Endothelial cell of umbilical vein (primary cell): ENCODE measurements around the gene NOD2. TPM values are rescaled to one million over a fixed set of nuclear protein-coding genes. Genes with fewer than 3 reads are reported as not detected.

ENCODE experiments used
- BruUV-seq: library from RNA; stranded (reverse); fragments of 400-500 nt; replicated peaks from 2 replicates; lab custom pipeline; 2021; lab: Mats Ljungman, UMichigan
- CTCF ChIA-PET: fragments of 300-600, 350-600 bp; sonication (Branson Sonifier 250); formaldehyde crosslinking; loops from one replicate; lab custom pipeline; 2021; ENCODE audit warnings: antibody characterized with exemption, inconsistent platforms; lab: Charles Lee
- POLR2A ChIA-PET: fragments of 300-600, 350-600 bp; sonication (Branson Sonifier 250); formaldehyde crosslinking; loops from one replicate; lab custom pipeline; 2021; ENCODE audit warnings: antibody characterized with exemption, inconsistent platforms; lab: Charles Lee
- DNase-seq: peaks from one replicate; pipeline ENCODE4 v3.0.0-alpha.2; 2011; ENCODE audit warnings: low read depth, low spot score
- FAIRE-seq: peaks from 2 replicates; lab custom pipeline; 2011; peaks lifted over from hg19 to GRCh38; lab: Jason Lieb, UNC
- H2AFZ ChIP-seq: 2 replicates; pipeline ENCODE4 v1.6.0; 2012; ENCODE audit warnings: low read depth, low read length, control low read depth, inconsistent platforms
- H3K27ac ChIP-seq: 2 replicates; pipeline ENCODE4 v1.5.1; 2011; ENCODE audit warnings: low read depth, mild to moderate bottlenecking, control low read depth, low read length, moderate library complexity; ENCODE audit not compliant: insufficient read depth
- H3K27me3 ChIP-seq, 2 experiments: 2 replicates each; pipeline versions ENCODE4 v1.6.0 to v1.6.1; 2011; ENCODE audit warnings: low read length in 2 of 2, mixed read lengths in 1 of 2; ENCODE audit not compliant: control insufficient read depth in 2 of 2, insufficient read depth in 2 of 2
- H3K36me3 ChIP-seq, 2 experiments: 2 replicates in 1 of 2; 3 replicates in 1 of 2; pipeline ENCODE4 v1.5.1; 2011; ENCODE audit warnings: low read length in 2 of 2, mild to moderate bottlenecking in 1 of 2, moderate library complexity in 1 of 2; ENCODE audit not compliant: control insufficient read depth in 2 of 2, insufficient read depth in 2 of 2; ENCODE audit errors: extremely low read depth in 1 of 2
- H3K4me1 ChIP-seq: 3 replicates; pipeline ENCODE4 v1.5.1; 2011; ENCODE audit warnings: mild to moderate bottlenecking, low read length; ENCODE audit not compliant: control insufficient read depth, insufficient read depth; ENCODE audit errors: extremely low read depth
- H3K4me2 ChIP-seq: 2 replicates; pipeline ENCODE4 v1.6.1; 2011; ENCODE audit warnings: low read length, control low read depth, mixed read lengths; ENCODE audit not compliant: insufficient read depth
- H3K4me3 ChIP-seq, 3 experiments: fragments of 200-600 bp in 1 of 3; sonication (generic), shearing (Covaris generic) in 1 of 3; replicated peaks in 1 of 3; 2 replicates each; pipeline ENCODE4 v1.5.1; 2011 to 2016; ENCODE audit warnings: control low read depth in 3 of 3, low read length in 3 of 3, mild to moderate bottlenecking in 2 of 3, inconsistent platforms in 1 of 3, low read depth in 1 of 3, moderate library complexity in 1 of 3; ENCODE audit not compliant: insufficient read depth in 1 of 3
- H3K79me2 ChIP-seq: 2 replicates; pipeline ENCODE4 v1.6.0; 2012; ENCODE audit warnings: low read length, inconsistent platforms; ENCODE audit not compliant: control insufficient read depth, insufficient read depth
- H3K9ac ChIP-seq: replicated peaks from 2 replicates; pipeline ENCODE3; 2011; ENCODE audit warnings: low read length, control low read depth; ENCODE audit not compliant: insufficient read depth; ENCODE audit errors: extremely low read depth
- H3K9me1 ChIP-seq: replicated peaks from 3 replicates; pipeline ENCODE4 v1.6.0; 2011; ENCODE audit warnings: mild to moderate bottlenecking, low read length; ENCODE audit not compliant: control insufficient read depth, insufficient read depth; ENCODE audit errors: extremely low read depth
- H3K9me3 ChIP-seq: replicated peaks from 2 replicates; pipeline ENCODE4 v1.5.1; 2012; ENCODE audit warnings: low read length, inconsistent platforms; ENCODE audit not compliant: control insufficient read depth, insufficient read depth
- H4K20me1 ChIP-seq: replicated peaks from 2 replicates; pipeline ENCODE3; 2011; ENCODE audit warnings: mild to moderate bottlenecking, low read length; ENCODE audit not compliant: control insufficient read depth, insufficient read depth; ENCODE audit errors: extremely low read depth
- EZH2 ChIP-seq: IDR thresholded peaks from 2 replicates; pipeline ENCODE4 v1.6.1; 2012; ENCODE audit warnings: borderline replicate concordance, low read depth, mild to moderate bottlenecking, moderate library complexity, low read length, inconsistent platforms; ENCODE audit not compliant: severe bottlenecking
- FOS ChIP-seq: IDR thresholded peaks from 2 replicates; pipeline ENCODE4 v1.6.1; 2011; ENCODE audit warnings: mild to moderate bottlenecking, low read length, moderate library complexity, borderline replicate concordance; ENCODE audit not compliant: insufficient read depth
- GATA2 ChIP-seq: IDR thresholded peaks from 2 replicates; pipeline ENCODE4 v1.7.0; 2011; ENCODE audit warnings: low read depth, mild to moderate bottlenecking, moderate library complexity, mixed read lengths, low read length; ENCODE audit not compliant: insufficient read length, insufficient read depth
- JUN ChIP-seq: IDR thresholded peaks from 2 replicates; pipeline ENCODE4 v1.6.1; 2011; ENCODE audit warnings: borderline replicate concordance, low read depth; ENCODE audit not compliant: insufficient read length, insufficient read depth
- MYC ChIP-seq: IDR thresholded peaks from one replicate; pipeline ENCODE4 v1.6.1; 2011; ENCODE audit warnings: mild to moderate bottlenecking, low read depth, low read length
- POLR2A ChIP-seq: IDR thresholded peaks from 2 replicates; pipeline ENCODE4 v1.6.1; 2012; ENCODE audit warnings: low read depth, mild to moderate bottlenecking, control low read depth, low read length
- POLR2AphosphoS5 ChIP-seq: IDR thresholded peaks from 2 replicates; pipeline ENCODE4 v1.6.1; 2012; ENCODE audit warnings: low read depth, mild to moderate bottlenecking, control low read depth, low read length, moderate library complexity; ENCODE audit not compliant: insufficient read depth
- dilution Hi-C: fragments of 300-500 bp; cut with MboI; formaldehyde crosslinking; loops from one replicate; pipeline ENCODE4 v1.15.0; 2019; ENCODE audit warnings: low sequenced_read_pairs; ENCODE audit not compliant: extremely low pct_ligation_motif_present
- intact Hi-C: fragments of 100-400 bp; cut with micrococcal nuclease; formaldehyde crosslinking; loops from one replicate; pipeline ENCODE4 v1.10.0; 2022
- polyA plus RNA-seq, 4 experiments: library from polyadenylated mRNA; depleted of rRNA in 3 of 4; stranded (reverse) in 3 of 4; unstranded in 1 of 4; fragments of >200 nt; gene quantifications; 2 replicates each; pipeline versions ENCODE4 v1.2.1 to v1.2.3, GENCODE V29; 2011 to 2012; ENCODE audit warnings: missing spikeins in 1 of 4
- total RNA-seq: library from RNA; stranded (reverse); gene quantifications from 2 replicates; pipeline ENCODE4 v1.2.3, GENCODE V29; 2021
- TF ChIP-seq, protein P1 (sequence below), 2 donors: IDR thresholded peaks; 1 replicate in 1 of 2; 2 replicates in 1 of 2; pipeline ENCODE4 v1.5.1; 2011; ENCODE audit warnings: low read length in 2 of 2, mild to moderate bottlenecking in 2 of 2, moderate library complexity in 2 of 2, control low read depth in 1 of 2, inconsistent platforms in 1 of 2, low read depth in 1 of 2; ENCODE audit not compliant: insufficient read depth in 1 of 2; ENCODE audit errors: extremely low read depth in 1 of 2
- TF ChIP-seq, protein P2 (sequence below): IDR thresholded peaks from 2 replicates; pipeline ENCODE4 v1.6.1; 2011; ENCODE audit not compliant: insufficient read depth, insufficient read length

The NOD2 gene
- total and polyA plus RNA-seq, 2 donors (not counting 3 experiments of a cell fraction or from before 2014, with no cell fraction given), result 0.07 to 0.58 TPM

DNA sequence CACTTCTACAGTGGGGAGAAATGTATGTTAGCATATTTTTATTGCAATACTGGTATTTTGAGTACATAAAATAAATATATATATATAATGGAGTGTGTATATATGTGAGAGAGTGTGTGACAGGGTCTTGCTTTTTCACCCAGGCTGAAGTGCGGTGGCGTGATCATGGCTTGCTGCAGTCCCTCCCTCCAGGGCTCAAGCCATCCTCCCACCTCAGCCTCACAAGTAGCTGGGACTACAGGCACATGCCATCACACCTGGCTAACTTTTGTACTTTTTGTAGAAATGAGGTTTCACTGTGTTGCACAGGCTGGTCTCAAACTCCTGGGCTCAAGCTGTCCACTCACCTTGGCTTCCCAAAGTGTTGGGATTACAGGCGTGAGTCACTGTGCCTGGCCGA, 52.5 kb downstream of the NOD2 start:
- Histone ChIP-seq H3K27ac (no peak overlapping the region), H3K27me3 (no peaks in the 10 kb centered on the region), H2AFZ (no peak overlapping the region), H3K36me3 (peaks cover 0 to 3% of the 10 kb centered on the region in 2 experiments), H4K20me1 (no peaks in the 10 kb centered on the region), H3K4me3 (no peak overlapping the region), H3K9me1 (no peaks in the 10 kb centered on the region), H3K4me2 (no peak overlapping the region), H3K79me2 (no peaks in the 10 kb centered on the region), H3K9me3 (no peaks in the 10 kb centered on the region), H3K9ac (no peak overlapping the region), H3K4me1 (peaks cover 11% of the 10 kb centered on the region)
- DNase-seq, result no peak
- POLR2A ChIA-PET, result no interaction called here
- TF ChIP-seq POLR2A (no peak), FOS (no peak), JUN (no peak), MYC (no peak), EZH2 (no peak), POLR2AphosphoS5 (no peak), GATA2 (no peak)
- TF ChIP-seq, protein P1, sequence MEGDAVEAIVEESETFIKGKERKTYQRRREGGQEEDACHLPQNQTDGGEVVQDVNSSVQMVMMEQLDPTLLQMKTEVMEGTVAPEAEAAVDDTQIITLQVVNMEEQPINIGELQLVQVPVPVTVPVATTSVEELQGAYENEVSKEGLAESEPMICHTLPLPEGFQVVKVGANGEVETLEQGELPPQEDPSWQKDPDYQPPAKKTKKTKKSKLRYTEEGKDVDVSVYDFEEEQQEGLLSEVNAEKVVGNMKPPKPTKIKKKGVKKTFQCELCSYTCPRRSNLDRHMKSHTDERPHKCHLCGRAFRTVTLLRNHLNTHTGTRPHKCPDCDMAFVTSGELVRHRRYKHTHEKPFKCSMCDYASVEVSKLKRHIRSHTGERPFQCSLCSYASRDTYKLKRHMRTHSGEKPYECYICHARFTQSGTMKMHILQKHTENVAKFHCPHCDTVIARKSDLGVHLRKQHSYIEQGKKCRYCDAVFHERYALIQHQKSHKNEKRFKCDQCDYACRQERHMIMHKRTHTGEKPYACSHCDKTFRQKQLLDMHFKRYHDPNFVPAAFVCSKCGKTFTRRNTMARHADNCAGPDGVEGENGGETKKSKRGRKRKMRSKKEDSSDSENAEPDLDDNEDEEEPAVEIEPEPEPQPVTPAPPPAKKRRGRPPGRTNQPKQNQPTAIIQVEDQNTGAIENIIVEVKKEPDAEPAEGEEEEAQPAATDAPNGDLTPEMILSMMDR (IDR thresholded peaks at IDR 0.05; ENCODE audit: extremely low read depth in 1 of 2, insufficient read depth in 1 of 2, low read depth in 1 of 2, low read length in 2 of 2), result no peak
- TF ChIP-seq, protein P2, sequence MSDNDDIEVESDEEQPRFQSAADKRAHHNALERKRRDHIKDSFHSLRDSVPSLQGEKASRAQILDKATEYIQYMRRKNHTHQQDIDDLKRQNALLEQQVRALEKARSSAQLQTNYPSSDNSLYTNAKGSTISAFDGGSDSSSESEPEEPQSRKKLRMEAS, result no peak
- dilution Hi-C loops (no loop called here), intact Hi-C loops (loop anchor here (10.0 kb wide), 2 partner anchors 531 to 591 kb away; partner anchors contain the start of gene TENT4B)
- CTCF ChIA-PET, result interaction anchor here (1.5 to 4.1 kb wide), 2 partner anchors 60 to 81 kb away, joined by 5 to 24 read pairs; no protein-coding TSS in a partner anchor
- no peak for FAIRE-seq
- BruUV-seq, result no TSS peak
